Measurements from ENCODE around the gene VMA21. TPM values are rescaled to one million over a fixed set of nuclear protein-coding genes. Genes with fewer than 3 reads are reported as not detected.

Gene VMA21
- polyA plus RNA-seq (ENCODE audit: insufficient read length in 3 of 3) = 10 to 100 TPM; 26.4 to 28.7 (median 28.7) TPM

DNA sequence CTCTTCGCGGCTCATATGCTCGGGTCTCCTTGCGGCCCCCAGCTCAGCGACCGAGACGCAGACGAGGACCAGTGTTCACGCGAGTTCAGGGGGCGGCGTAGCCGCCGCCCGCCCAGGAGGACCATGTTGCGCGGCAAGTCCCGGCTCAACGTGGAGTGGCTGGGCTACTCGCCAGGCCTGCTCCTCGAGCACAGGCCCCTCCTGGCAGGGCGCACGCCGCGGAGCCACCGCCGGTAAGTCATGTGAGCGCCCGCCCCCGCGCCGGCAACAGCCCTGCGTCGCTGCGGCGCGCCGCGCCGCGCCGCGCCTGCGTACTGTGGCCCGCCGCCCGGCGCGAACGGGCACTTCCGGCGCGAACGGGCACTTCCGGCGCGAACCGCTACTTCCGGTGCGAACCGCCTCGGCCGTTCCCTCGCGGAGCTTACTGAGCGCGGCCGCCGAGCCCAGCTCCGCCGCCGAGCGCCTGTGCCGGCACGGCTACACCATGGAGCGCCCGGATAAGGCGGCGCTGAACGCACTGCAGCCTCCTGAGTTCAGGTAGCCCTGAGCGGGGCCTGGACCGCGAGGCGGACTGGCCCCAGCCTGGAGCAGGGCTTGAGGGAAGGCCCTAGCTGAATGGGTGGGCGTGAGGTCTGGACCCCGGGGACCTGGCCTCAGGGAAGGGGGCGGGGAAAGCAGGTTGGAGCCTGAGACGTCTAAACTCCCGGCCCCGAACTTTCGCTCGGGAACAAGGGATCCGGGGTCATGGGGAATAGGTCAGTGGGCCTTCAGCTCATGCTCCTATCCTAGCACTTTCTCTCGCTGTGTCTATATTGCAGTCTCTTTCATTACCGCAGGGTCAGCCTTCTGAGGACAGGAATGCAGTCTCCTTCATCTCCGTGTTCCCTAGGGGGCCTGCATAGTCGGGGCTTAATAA, at the start of gene VMA21:
Gene VMA21 (plus strand): TSS at position 382 of the 916 bp plus-strand sequence. CDS start 103 bp downstream, at position 485.
- DNase-seq (ENCODE audit: low read depth in 3 of 3, low spot score in 2 of 3) = peak; percentile 14 to 58 (median 53)

- DNase-seq (ENCODE audit: low read depth in 3 of 3, low spot score in 2 of 3) = no peak
These were observed 37.7 kb upstream of the VMA21 start for GRCh38 chrX:151359341-151359740.

DNA sequence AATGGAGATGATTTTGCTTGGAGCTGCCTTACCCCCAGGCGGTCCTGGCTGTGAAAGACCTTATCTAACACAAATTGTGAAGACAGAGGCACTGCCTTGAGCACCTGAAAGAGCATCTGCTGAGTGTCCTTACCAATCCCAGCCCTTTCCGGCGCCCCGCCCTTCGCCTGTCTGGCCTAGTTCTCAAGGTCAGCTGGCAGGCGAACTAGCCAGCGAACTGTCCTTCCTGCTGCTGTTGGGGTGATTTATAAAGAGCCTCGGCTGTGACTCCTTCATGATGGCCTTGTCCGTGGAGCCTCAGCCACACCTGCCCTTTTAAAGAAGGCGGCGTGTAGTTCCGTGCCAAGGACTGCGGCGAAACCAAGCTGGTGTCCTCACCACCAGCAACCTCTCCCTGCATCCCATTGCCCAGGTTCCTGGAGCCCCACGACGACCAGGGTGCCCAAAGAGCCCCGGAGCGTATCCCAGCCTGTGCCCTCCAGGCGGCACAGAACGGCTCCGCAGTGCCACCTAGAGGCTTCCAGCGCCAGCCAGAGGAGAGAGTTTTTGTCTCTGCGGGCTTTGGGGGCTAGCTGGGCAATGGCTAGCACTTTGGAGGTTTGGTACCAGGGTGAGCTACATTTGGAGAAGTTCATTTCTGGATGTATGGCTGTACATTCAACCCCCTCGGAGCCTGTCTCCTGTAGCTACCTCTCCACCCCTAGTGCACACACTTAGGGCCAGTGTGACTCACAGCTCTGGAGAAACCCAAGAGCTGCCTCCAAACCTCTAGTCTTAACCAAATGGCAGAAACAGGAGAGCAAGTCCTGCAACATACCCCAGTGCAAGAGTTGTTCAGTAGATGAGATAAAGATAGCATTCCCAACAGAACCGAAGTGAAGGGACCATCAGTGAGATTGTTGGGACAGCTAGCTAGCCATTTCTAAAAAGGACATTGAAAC, 36.8 kb upstream of the VMA21 start:
- DNase-seq (ENCODE audit: low read depth in 3 of 3, low spot score in 2 of 3) = no peak

GRCh38 chrX:151363316-151363715, 33.7 kb upstream of the VMA21 start:
- no peak for DNase-seq (ENCODE audit: low read depth in 3 of 3, low spot score in 2 of 3)

DNA sequence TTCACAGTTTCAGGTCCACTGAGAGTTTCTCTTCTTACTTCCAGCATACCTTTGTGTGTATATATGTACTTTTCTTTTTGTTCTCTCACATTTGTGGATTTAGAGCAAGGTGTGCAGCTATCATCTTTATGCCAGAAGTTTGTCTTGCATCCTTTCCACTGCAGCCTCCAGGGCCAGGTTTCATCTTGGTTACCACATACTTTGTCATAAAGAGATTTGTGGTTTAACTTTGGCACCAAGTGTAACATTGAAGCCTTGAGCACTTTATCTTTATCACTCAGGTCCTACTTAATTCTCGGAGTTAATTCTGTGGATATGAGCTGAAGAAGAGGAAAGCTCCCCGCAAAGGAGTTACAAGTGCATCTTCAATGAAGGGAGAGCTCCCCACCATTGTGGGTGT, 31.4 kb upstream of the VMA21 start:
- no peak for DNase-seq (ENCODE audit: low read depth in 3 of 3, low spot score in 2 of 3)

DNA sequence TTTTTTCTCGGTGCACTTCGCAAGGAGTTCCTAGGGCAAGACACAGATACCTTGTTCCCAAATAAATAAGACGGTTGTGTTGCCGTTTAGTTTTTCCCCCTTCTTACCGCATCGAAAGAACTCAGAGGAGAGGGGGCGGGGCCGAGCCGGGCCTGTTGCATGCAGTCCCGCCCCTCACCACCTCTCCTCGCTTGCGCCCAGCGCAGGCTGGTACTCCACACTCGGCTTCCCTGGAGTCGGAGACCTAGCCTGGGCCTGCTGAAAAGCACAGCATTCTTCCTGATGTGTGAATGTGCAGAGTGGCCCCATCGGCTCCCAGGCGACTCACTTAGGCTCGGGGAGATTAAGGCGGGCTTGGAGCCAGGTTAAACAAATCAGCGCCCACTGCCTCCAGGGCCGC, 26.1 kb upstream of the VMA21 start:
- no peak for DNase-seq (ENCODE audit: low read depth in 3 of 3, low spot score in 2 of 3)

DNA sequence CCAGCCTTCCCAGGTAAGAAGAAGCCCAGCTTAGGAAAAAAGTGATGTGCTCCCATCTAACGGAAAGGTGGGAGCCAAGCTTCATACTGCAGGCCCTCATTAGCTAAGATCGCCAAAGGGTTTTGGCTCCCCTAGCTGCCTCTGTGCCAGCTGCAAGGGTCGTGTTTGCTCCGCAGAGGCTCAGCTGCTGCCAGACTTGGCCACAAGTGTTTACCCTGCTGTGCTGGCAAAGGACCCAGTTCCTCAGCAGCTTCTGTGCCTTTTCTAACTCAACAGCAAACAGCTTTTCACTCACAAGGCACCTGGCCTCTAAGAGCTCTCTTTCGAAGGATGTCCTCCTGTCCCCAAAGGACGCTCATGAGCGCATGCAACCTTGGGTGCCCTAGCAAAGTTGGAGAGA, 12.2 kb upstream of the VMA21 start:
- no peak for DNase-seq (ENCODE audit: low read depth in 3 of 3, low spot score in 2 of 3)

DNA sequence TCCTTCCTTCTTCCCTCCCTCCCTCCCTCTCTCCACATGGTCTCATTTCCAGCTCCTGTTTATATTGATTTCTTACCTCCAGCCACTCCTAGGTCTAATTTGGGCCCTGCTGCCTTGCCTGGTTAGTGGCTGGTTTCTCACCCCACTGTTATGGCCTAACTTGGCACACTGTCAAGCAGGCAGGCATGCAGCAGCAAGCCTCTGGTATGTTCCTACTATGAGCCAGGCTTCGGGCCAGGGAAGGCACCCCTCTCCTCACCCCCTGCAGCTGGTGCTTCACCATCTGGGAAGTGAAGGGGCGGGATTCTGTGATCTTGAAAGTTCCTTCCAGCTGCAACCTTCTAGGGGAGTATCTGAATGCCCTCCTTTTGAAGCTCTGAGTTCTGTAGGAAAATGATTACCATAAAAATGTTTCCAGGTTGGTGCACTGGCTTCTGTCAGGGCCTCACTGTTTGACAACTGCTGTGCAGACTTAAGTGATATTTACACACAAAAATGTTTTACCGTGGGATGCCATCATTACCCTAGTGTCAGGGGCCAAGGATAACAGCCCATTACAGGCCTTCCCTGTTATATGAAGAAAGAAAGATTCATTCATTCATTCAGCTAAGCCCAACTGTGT, 10.1 kb upstream of the VMA21 start:
- no peak for DNase-seq (ENCODE audit: low read depth in 3 of 3, low spot score in 2 of 3)

- no peak for DNase-seq (ENCODE audit: low read depth in 3 of 3, low spot score in 2 of 3)
These were observed 5.3 kb upstream of the VMA21 start for GRCh38 chrX:151391722-151392121.

GRCh38 chrX:151393514-151393913, 3.5 kb upstream of the VMA21 start:
- no peak for DNase-seq (ENCODE audit: low read depth in 3 of 3, low spot score in 2 of 3)

DNA sequence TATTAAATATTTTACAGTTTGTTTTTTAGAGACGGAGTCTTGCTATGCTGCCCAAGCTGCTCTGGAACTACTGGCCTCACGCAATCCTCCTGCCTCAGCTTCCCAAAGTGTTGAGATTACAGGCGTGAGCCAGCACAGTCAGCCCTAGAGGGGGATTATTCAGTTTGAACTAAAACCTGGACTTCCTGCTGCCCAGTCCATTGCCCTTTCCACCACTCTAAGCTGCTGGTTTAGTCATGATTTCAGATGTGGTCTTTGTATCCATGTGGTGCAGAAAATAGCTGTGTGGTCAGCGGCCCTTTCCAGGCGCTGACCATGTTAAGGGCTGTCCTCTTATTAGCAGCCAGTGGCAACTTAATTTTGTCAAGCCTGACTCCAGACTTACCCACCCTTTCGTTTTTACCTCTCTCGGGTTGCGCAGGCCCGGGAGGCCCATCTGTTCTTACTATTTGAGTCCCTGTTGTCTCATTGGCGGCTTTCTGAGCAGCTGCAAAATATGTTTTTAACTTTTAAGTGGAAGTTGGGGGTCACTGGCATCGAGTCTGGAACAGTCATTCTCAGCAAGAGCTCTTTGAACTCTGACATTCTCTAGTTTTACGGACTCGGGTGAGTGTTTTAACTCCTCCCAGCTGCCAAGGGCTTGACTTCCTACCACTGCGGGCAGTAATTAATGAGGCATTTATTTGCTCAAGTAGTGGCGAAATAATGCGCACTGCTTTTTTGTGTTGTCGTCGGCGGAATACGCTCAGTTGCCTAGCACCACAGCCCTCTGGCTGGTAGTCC, 773 bp upstream of the VMA21 start:
- peak; percentile 17 to 47 (median 26) for DNase-seq (ENCODE audit: low read depth in 3 of 3, low spot score in 2 of 3)

GRCh38 chrX:151397741-151398070, 700 bp downstream of the VMA21 start:
- DNase-seq (ENCODE audit: low read depth in 3 of 3, low spot score in 2 of 3) = no peak

DNA sequence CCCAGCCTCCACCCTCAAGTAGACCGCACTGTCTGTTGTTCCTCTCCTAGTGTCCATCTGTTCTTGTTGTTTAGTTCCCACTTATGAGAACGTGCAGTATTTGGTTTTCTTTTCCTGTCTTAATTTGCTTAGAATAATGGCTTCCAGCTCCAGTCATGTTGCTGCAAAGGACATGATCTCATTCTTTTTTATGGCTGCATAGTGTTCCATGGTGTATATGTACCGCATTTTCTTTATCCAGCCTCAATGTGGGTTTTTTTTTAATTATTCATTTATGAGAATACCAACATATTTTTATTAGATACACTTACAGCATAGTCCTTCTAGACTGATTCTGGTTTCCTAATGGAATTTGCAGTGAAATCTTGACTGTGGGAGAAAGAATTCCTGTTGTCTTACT, 1.3 kb downstream of the VMA21 start:
- DNase-seq (ENCODE audit: low read depth in 3 of 3, low spot score in 2 of 3) = no peak

- DNase-seq (ENCODE audit: low read depth in 3 of 3, low spot score in 2 of 3) = no peak
These were observed 5.8 kb downstream of the VMA21 start for GRCh38 chrX:151402719-151403390.

DNA sequence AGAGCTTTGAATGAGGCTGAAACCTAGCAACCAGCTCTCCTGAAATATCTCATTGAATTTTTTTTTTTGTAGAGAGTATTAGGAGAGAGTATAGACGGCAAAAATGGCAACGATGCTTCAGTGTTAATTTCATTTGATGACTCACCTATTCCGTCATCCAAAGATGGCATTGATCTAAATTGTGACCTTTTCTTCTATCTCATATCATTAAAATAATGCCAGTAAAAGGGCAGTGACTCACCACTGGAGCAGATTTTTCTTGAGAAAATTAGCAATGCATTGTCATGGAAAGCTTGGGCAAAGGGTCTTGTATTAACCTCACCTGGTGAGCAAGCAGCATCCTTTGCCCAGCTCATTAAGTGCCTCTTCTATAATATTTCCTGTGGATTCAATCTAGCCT, 19.6 kb downstream of the VMA21 start:
- no peak for DNase-seq (ENCODE audit: low read depth in 3 of 3, low spot score in 2 of 3)

DNA sequence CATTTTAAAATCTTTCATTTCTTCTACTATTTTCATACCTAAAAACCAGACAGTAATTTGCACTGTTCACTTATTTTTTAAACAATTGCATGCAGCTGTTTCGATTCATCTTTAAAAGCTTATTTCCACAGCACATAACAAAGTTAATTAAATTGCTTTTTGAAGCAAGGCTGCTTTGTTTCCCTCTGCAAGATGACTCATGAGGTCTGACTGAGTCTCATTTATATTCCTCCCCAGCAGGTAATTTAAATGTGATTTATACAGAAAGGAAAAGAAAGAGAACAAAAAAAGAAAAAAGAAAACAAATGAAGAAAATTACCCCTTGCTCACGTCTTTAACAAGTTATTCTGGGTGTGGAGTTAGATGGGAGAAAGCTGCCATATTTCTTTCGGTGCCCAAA, 22.8 kb downstream of the VMA21 start:
- DNase-seq (ENCODE audit: low read depth in 3 of 3, low spot score in 2 of 3) = no peak

DNA sequence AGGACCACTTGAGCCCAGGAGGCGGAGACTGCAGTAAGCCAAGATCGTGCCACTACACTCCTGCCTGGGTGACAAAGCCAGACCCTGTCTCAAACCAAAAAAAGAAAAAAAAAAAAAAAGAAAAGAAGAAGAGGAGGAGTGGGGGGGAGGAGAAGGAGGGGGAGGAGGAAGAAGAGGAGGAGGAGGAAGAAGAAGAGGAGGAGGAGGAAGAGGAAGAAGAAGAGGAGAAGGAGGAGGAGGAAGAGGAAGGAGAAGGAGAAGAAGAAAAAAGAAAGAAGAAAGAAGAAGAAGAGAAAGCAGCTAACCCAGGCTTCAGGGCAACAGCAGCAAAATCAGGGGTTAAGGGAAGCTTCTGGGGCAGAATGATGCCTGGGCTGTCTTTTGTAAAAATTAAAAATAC, 27.5 kb downstream of the VMA21 start:
- no peak for DNase-seq (ENCODE audit: low read depth in 3 of 3, low spot score in 2 of 3)

DNA sequence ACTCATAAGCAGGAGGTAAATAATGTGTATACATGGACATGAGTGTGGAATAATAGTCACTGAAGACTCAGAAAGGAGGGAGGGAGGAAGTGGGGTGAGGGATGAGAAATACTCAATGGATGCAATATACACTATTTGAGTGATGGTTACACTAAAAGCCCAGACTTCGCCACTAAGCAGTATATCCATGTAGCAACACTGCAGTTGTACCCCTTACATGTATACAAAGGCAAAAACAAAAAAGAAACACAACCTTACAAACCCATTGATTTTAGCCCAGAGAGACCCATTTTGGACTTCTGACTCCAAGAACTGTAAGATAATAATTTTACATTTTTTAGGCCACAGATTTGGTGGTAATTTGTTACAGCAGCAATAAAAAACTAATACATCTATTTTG, 51.5 kb downstream of the VMA21 start:
- no peak for DNase-seq (ENCODE audit: low read depth in 3 of 3, low spot score in 2 of 3)

DNA sequence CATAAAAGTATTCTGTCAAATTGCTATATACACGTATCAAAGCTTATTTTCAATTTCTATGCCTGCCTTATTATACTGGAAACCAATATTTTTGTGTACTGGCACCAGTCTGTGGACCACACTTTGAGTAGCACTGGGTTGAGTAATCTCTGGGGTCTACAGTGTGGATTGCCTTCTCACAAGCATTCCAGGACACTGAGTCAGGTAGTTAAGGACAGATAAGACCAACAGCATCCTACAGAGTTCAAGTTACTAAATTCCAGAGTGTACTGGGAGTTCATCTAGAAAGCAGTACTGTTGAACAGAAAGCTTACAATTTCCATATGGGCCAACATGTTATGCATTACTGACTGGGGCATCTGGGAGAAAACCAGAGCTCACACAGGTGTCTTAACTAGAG, 61.8 kb downstream of the VMA21 start:
- DNase-seq (ENCODE audit: low read depth in 3 of 3, low spot score in 2 of 3) = no peak
